ENCODE measurements around the gene FXYD7. TPM values are rescaled to one million over a fixed set of nuclear protein-coding genes. Genes with fewer than 3 reads are reported as not detected.
A peak's percentile ranks its signal among the peaks of the same experiment; 100 is the strongest.

Gene FXYD7
- total and polyA plus RNA-seq, 2 of the 13 experiments (the other 11 are each of a cell fraction or from before 2014, with no cell fraction given): 0.55 TPM; not detected in 1

GRCh38 chr19:35138305-35138892 is 4.7 kb upstream of the FXYD7 start, which contains the start of gene FXYD1 (continued):
- TF ChIP-seq ZNF609 (CRISPR knock-in tag; IDR thresholded peaks at IDR 0.05; ENCODE audit: borderline replicate concordance) (peak; percentile 42; the same call in 1 of the 2 replicates), POLR2AphosphoS5 (IDR thresholded peaks at IDR 0.05; ENCODE audit: low read depth, low read length) (peak; percentile 50; the same call in 1 of the 2 replicates), POGZ (CRISPR knock-in tag; IDR thresholded peaks at IDR 0.05) (0 out of 2 replicates have a peak, but pooled peaks have one; percentile 9), ZNF792 (CRISPR knock-in tag; IDR thresholded peaks at IDR 0.05) (no peak), MEIS2 (CRISPR knock-in tag; IDR thresholded peaks at IDR 0.05) (peak; percentile 15; the same call in 1 of the 2 replicates), TFDP2 (CRISPR knock-in tag; IDR thresholded peaks at IDR 0.05) (no peak), PATZ1 (CRISPR knock-in tag; IDR thresholded peaks at IDR 0.05) (peak; percentile 56; the same call in 1 of the 2 replicates), KLF12 (CRISPR knock-in tag; IDR thresholded peaks at IDR 0.05; ENCODE audit: borderline replicate concordance) (no peak), ZNF691 (CRISPR knock-in tag; IDR thresholded peaks at IDR 0.05; ENCODE audit: borderline replicate concordance, low read depth) (peak; percentile 11; the same call in 1 of the 2 replicates), ZSCAN31 (CRISPR knock-in tag; IDR thresholded peaks at IDR 0.05; ENCODE audit: low read depth) (no peak), ZBTB39 (CRISPR knock-in tag; IDR thresholded peaks at IDR 0.05) (0 out of 2 replicates have a peak, but pooled peaks have one; percentile 47), TARDBP (CRISPR knock-in tag; IDR thresholded peaks at IDR 0.05) (0 out of 2 replicates have a peak, but pooled peaks have one; percentile 6), ZBTB38 (CRISPR knock-in tag; IDR thresholded peaks at IDR 0.05) (0 out of 2 replicates have a peak, but pooled peaks have one; percentile 12), ZSCAN29 (CRISPR knock-in tag; conservative IDR thresholded peaks at IDR 0.05) (0 out of 2 replicates have a peak, but pooled peaks have one; percentile 13), ZNF562 (CRISPR knock-in tag; IDR thresholded peaks at IDR 0.05; ENCODE audit: borderline replicate concordance) (no peak), ZNF703 (CRISPR knock-in tag; IDR thresholded peaks at IDR 0.05; ENCODE audit: borderline replicate concordance) (no peak), HNF4G (IDR thresholded peaks at IDR 0.05; ENCODE audit: borderline replicate concordance, low read depth, low read length) (no peak; the same call in 1 of the 2 replicates), HNF4G (CRISPR knock-in tag; IDR thresholded peaks at IDR 0.05; ENCODE audit: borderline replicate concordance, low read depth) (peak; percentile 45; the same call in 1 of the 2 replicates)

Data from HepG2 (cell line).